Neutrophil (primary cell): Measurements from ENCODE around the gene SRSF6.

ENCODE experiments used
- H3K27ac ChIP-seq: fragments of 200-600 bp; sonication (generic); 2 replicates; pipeline ENCODE4 v1.5.1; 2016; ENCODE audit warnings: mild to moderate bottlenecking, moderate library complexity
- H3K27me3 ChIP-seq: fragments of 200-600 bp; sonication (generic); 2 replicates; pipeline ENCODE4 v1.6.0; 2016; ENCODE audit warnings: mild to moderate bottlenecking
- H3K36me3 ChIP-seq: fragments of 200-600 bp; sonication (generic); 2 replicates; pipeline ENCODE4 v1.5.1; 2017
- H3K4me1 ChIP-seq, 2 experiments: fragments of 200-600 bp in 1 of 2; sonication (generic) in 1 of 2; 1 replicate in 1 of 2; 2 replicates in 1 of 2; pipeline versions ENCODE4 v1.5.1 to v1.6.1; 2013 to 2016; ENCODE audit warnings: low read depth in 1 of 2, low read length in 1 of 2, mild to moderate bottlenecking in 1 of 2, moderate library complexity in 1 of 2; ENCODE audit not compliant: control insufficient read depth in 1 of 2, insufficient read depth in 1 of 2
- H3K4me3 ChIP-seq, 2 experiments: fragments of 200-600 bp in 1 of 2; sonication (generic) in 1 of 2; 1 replicate in 1 of 2; 2 replicates in 1 of 2; pipeline ENCODE4 v1.5.1; 2013 to 2016; ENCODE audit warnings: low read depth in 1 of 2, low read length in 1 of 2, mild to moderate bottlenecking in 1 of 2, moderate library complexity in 1 of 2
- H3K9me3 ChIP-seq: fragments of 200-600 bp; sonication (generic); 2 replicates; pipeline ENCODE4 v1.5.1; 2016
- TF ChIP-seq, protein P1 (sequence below): fragments of 200-600 bp; sonication (generic); IDR thresholded peaks from 2 replicates; pipeline ENCODE4 v1.5.1; 2016; ENCODE audit warnings: antibody characterized with exemption

The SRSF6 gene

GRCh38 chr20:43464219-43464790 is 6.6 kb downstream of the SRSF6 start:
- Histone ChIP-seq H3K4me1 (peaks cover under 1 to 2% of the 10 kb centered on the region in 2 experiments), H3K27me3 (no peaks in the 10 kb centered on the region), H3K4me3 (no peak overlapping the region), H3K9me3 (no peaks in the 10 kb centered on the region), H3K27ac (no peak overlapping the region), H3K36me3 (peaks cover 74% of the 10 kb centered on the region)
- TF ChIP-seq, protein P1, sequence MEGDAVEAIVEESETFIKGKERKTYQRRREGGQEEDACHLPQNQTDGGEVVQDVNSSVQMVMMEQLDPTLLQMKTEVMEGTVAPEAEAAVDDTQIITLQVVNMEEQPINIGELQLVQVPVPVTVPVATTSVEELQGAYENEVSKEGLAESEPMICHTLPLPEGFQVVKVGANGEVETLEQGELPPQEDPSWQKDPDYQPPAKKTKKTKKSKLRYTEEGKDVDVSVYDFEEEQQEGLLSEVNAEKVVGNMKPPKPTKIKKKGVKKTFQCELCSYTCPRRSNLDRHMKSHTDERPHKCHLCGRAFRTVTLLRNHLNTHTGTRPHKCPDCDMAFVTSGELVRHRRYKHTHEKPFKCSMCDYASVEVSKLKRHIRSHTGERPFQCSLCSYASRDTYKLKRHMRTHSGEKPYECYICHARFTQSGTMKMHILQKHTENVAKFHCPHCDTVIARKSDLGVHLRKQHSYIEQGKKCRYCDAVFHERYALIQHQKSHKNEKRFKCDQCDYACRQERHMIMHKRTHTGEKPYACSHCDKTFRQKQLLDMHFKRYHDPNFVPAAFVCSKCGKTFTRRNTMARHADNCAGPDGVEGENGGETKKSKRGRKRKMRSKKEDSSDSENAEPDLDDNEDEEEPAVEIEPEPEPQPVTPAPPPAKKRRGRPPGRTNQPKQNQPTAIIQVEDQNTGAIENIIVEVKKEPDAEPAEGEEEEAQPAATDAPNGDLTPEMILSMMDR, result no peak

DNA sequence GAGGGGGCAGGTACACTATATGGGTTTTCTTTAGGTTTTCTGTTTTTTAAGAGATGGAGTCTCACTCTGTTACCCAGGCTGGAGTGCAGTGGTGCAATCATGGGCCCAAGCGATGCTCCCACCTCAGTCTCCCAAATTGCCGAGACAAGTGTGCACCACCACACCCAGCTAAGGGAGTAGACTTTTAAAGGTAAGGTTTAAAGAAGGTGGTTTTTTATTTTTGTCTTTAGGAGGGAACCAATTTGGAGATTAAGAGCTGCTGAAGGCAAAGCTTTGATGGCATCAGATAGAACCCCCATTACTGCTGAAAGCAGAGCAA is 7.9 kb downstream of the SRSF6 start:
- no peaks in the 10 kb centered on the region for H3K9me3 ChIP-seq
- TF ChIP-seq, protein P1, result no peak
- H3K36me3 ChIP-seq, result peaks cover 61% of the 10 kb centered on the region
- H3K27me3 ChIP-seq, result no peaks in the 10 kb centered on the region
- no peak overlapping the region for H3K4me3 ChIP-seq
- H3K4me1 ChIP-seq, result no peaks in the 10 kb centered on the region
- H3K27ac ChIP-seq, result no peak overlapping the region

DNA sequence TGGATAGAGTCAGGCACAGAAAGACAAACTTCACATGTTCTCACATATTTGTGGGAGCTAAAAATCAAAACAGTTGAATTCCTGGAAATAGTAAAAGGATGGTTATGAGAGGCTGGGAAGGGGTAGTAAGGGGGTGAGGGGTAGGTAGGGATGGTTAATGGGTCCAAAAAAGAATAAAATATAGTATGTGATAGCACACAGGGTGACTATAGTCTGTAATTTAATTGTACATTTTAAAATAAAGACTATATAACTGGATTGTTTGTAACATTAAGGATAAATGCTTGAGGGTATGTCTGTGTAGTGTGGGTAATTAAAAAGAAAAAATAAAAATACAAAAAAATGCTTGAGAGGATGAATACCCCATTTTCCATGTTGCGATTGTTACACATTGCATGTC is 9.9 kb downstream of the SRSF6 start:
- Histone ChIP-seq H3K4me1 (no peaks in the 10 kb centered on the region), H3K9me3 (no peaks in the 10 kb centered on the region), H3K36me3 (peaks cover 47% of the 10 kb centered on the region), H3K27me3 (no peaks in the 10 kb centered on the region), H3K27ac (no peak overlapping the region), H3K4me3 (no peak overlapping the region)
- TF ChIP-seq, protein P1, result no peak

- TF ChIP-seq, protein P1, result no peak
- Histone ChIP-seq H3K27ac (no peak overlapping the region), H3K27me3 (no peaks in the 10 kb centered on the region), H3K9me3 (no peaks in the 10 kb centered on the region), H3K4me1 (no peaks in the 10 kb centered on the region), H3K36me3 (peaks cover 4% of the 10 kb centered on the region), H3K4me3 (no peak overlapping the region)
These were observed 15.1 kb downstream of the SRSF6 start for GRCh38 chr20:43472671-43473380.

GRCh38 chr20:43473381-43473704 is 15.6 kb downstream of the SRSF6 start:
- no peaks in the 10 kb centered on the region for H3K4me1 ChIP-seq
- H3K4me3 ChIP-seq, result no peak overlapping the region
- peaks cover 4% of the 10 kb centered on the region for H3K36me3 ChIP-seq
- no peaks in the 10 kb centered on the region for H3K9me3 ChIP-seq
- peaks cover 2% of the 10 kb centered on the region for H3K27me3 ChIP-seq
- TF ChIP-seq, protein P1, result no peak
- H3K27ac ChIP-seq, result no peak overlapping the region
